Measurements from ENCODE around the gene BRSK2. TPM values are rescaled to one million over a fixed set of nuclear protein-coding genes. Genes with fewer than 3 reads are reported as not detected.

BRSK2 gene
- total RNA-seq, 1 donor from 2014 or later, result 7.1 TPM

GRCh38 chr11:1395773-1396374, 6.1 kb downstream of the BRSK2 start:
- H3K9ac ChIP-seq (ENCODE audit: low read length), result no peak overlapping the region
- no peak for FAIRE-seq
- Mint-ChIP-seq H3K36me3 (ENCODE audit: low read depth, unreplicated experiment) (peaks cover 3% of the 10 kb centered on the region), H3K4me1 (ENCODE audit: low read depth, unreplicated experiment) (no peaks in the 10 kb centered on the region), H3K4me3 (ENCODE audit: unreplicated experiment) (no peak overlapping the region), H3K27me3 (ENCODE audit: low read depth, unreplicated experiment) (peaks cover 3% of the 10 kb centered on the region), H3K9me3 (ENCODE audit: unreplicated experiment) (no peaks in the 10 kb centered on the region), H3K27ac (ENCODE audit: unreplicated experiment) (no peak overlapping the region)
- no peak overlapping the region for H3K4me2 ChIP-seq (ENCODE audit: low read length)
- H4K20me1 ChIP-seq (ENCODE audit: insufficient read depth, low read length), result no peaks in the 10 kb centered on the region
- no peak for DNase-seq (ENCODE audit: low read depth)
- no peaks in the 10 kb centered on the region for H3K36me3 ChIP-seq (ENCODE audit: insufficient read depth, low read length)
- H3K79me2 ChIP-seq (ENCODE audit: insufficient read depth, low read length), result no peaks in the 10 kb centered on the region
- H3K27me3 ChIP-seq (ENCODE audit: insufficient read depth, low read length), result peaks cover 8% of the 10 kb centered on the region
- no peaks in the 10 kb centered on the region for H3K9me3 ChIP-seq (ENCODE audit: insufficient read depth, low read depth, low read length)
- H2AFZ ChIP-seq (ENCODE audit: low read depth, low read length), result no peak overlapping the region
- no peak overlapping the region for H3K4me3 ChIP-seq (ENCODE audit: insufficient read depth, low read depth, low read length)
- H3K4me1 ChIP-seq (ENCODE audit: insufficient read depth, low read length), result no peaks in the 10 kb centered on the region
- H3K27ac ChIP-seq (ENCODE audit: low read depth, low read length), result no peak overlapping the region
- TF ChIP-seq CTCF (IDR thresholded peaks at IDR 0.05; ENCODE audit: insufficient read depth, low read depth, low read length) (no peak), EZH2 (IDR thresholded peaks at IDR 0.05; ENCODE audit: insufficient read depth, low read length) (no peak)

- DNase-seq (ENCODE audit: low read depth), result no peak
- Mint-ChIP-seq H3K27ac (ENCODE audit: unreplicated experiment) (no peak overlapping the region), H3K4me3 (ENCODE audit: unreplicated experiment) (no peak overlapping the region), H3K9me3 (ENCODE audit: unreplicated experiment) (no peaks in the 10 kb centered on the region), H3K4me1 (ENCODE audit: low read depth, unreplicated experiment) (no peaks in the 10 kb centered on the region), H3K36me3 (ENCODE audit: low read depth, unreplicated experiment) (peaks cover 3% of the 10 kb centered on the region), H3K27me3 (ENCODE audit: low read depth, unreplicated experiment) (peaks cover 3% of the 10 kb centered on the region)
- peaks cover 3% of the 10 kb centered on the region for H3K27me3 ChIP-seq (ENCODE audit: insufficient read depth, low read length)
- no peaks in the 10 kb centered on the region for H3K79me2 ChIP-seq (ENCODE audit: insufficient read depth, low read length)
- no peak overlapping the region for H3K27ac ChIP-seq (ENCODE audit: low read depth, low read length)
- no peaks in the 10 kb centered on the region for H4K20me1 ChIP-seq (ENCODE audit: insufficient read depth, low read length)
- no peaks in the 10 kb centered on the region for H3K9me3 ChIP-seq (ENCODE audit: insufficient read depth, low read depth, low read length)
- TF ChIP-seq CTCF (IDR thresholded peaks at IDR 0.05; ENCODE audit: insufficient read depth, low read depth, low read length) (no peak), EZH2 (IDR thresholded peaks at IDR 0.05; ENCODE audit: insufficient read depth, low read length) (no peak)
- H3K4me3 ChIP-seq (ENCODE audit: insufficient read depth, low read depth, low read length), result no peak overlapping the region
- no peak for FAIRE-seq
- H3K9ac ChIP-seq (ENCODE audit: low read length), result no peak overlapping the region
- no peak overlapping the region for H2AFZ ChIP-seq (ENCODE audit: low read depth, low read length)
- H3K4me2 ChIP-seq (ENCODE audit: low read length), result no peak overlapping the region
- no peaks in the 10 kb centered on the region for H3K4me1 ChIP-seq (ENCODE audit: insufficient read depth, low read length)
- H3K36me3 ChIP-seq (ENCODE audit: insufficient read depth, low read length), result no peaks in the 10 kb centered on the region
Measured at GRCh38 chr11:1396375-1396841, 6.7 kb downstream of the BRSK2 start.

- no peaks in the 10 kb centered on the region for H3K4me1 Mint-ChIP-seq (ENCODE audit: low read depth, unreplicated experiment)
- no peaks in the 10 kb centered on the region for H3K9me3 Mint-ChIP-seq (ENCODE audit: unreplicated experiment)
- no peaks in the 10 kb centered on the region for H3K36me3 ChIP-seq (ENCODE audit: insufficient read depth, low read length)
- H3K9me3 ChIP-seq (ENCODE audit: insufficient read depth, low read depth, low read length), result no peaks in the 10 kb centered on the region
- H4K20me1 ChIP-seq (ENCODE audit: insufficient read depth, low read length), result peaks cover 4% of the 10 kb centered on the region
- DNase-seq (ENCODE audit: low read depth) (no peak), FAIRE-seq (no peak)
- no peaks in the 10 kb centered on the region for H3K27me3 Mint-ChIP-seq (ENCODE audit: low read depth, unreplicated experiment)
- no peak overlapping the region for H3K9ac ChIP-seq (ENCODE audit: low read length)
- no peak overlapping the region for H3K4me3 Mint-ChIP-seq (ENCODE audit: unreplicated experiment)
- H3K79me2 ChIP-seq (ENCODE audit: insufficient read depth, low read length), result no peaks in the 10 kb centered on the region
- no peaks in the 10 kb centered on the region for H3K4me1 ChIP-seq (ENCODE audit: insufficient read depth, low read length)
- H2AFZ ChIP-seq (ENCODE audit: low read depth, low read length), result no peak overlapping the region
- no peaks in the 10 kb centered on the region for H3K36me3 Mint-ChIP-seq (ENCODE audit: low read depth, unreplicated experiment)
- H3K4me2 ChIP-seq (ENCODE audit: low read length), result no peak overlapping the region
- no peaks in the 10 kb centered on the region for H3K27me3 ChIP-seq (ENCODE audit: insufficient read depth, low read length)
- no peak for TF ChIP-seq EZH2 (IDR thresholded peaks at IDR 0.05; ENCODE audit: insufficient read depth, low read length)
- TF ChIP-seq CTCF (IDR thresholded peaks at IDR 0.05; ENCODE audit: insufficient read depth, low read depth, low read length), result no peak
- H3K4me3 ChIP-seq (ENCODE audit: insufficient read depth, low read depth, low read length), result no peak overlapping the region
- H3K27ac Mint-ChIP-seq (ENCODE audit: unreplicated experiment), result no peak overlapping the region
- no peak overlapping the region for H3K27ac ChIP-seq (ENCODE audit: low read depth, low read length)
Measured at GRCh38 chr11:1397146-1397861, 7.6 kb downstream of the BRSK2 start.
